Hepatocyte (in vitro differentiated cells): ENCODE measurements around the gene CTBP2.

Experiments
- EZH2 ChIP-seq: fragments of 200-600 bp; sonication (generic); IDR thresholded peaks from 2 replicates; pipeline ENCODE4 v1.6.1; 2016; ENCODE audit warnings: antibody characterized with exemption, mild to moderate bottlenecking, borderline replicate concordance
- TF ChIP-seq, protein P1 (sequence below): fragments of 200-600 bp; sonication (generic); IDR thresholded peaks from 2 replicates; pipeline ENCODE4 v1.5.1; 2016; ENCODE audit warnings: antibody characterized with exemption, mild to moderate bottlenecking; ENCODE audit not compliant: poor library complexity

DNA sequence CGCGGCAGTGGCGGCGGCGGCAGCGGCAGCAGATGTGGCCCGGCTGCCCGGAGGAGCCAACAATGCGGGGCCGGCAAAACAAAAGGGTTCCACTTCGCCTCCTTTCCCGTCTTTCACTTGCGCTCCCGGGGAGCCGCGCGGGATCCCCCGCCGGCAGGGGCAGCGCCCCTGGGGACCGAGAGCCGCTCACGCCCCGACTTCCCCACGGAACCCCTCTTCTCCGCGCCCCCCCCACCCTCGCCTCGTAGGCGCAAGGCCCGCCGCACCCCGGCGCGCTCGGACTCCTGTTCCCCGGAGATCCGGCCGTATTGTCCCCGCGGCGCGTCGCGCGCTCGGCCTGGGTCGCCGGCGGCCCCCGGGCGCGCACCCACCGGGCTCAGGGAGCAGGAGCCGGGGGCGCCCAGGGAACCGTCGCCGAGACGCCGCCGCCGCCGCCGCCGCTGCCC is 854 bp downstream of the CTBP2 start:
- TF ChIP-seq, protein P1, sequence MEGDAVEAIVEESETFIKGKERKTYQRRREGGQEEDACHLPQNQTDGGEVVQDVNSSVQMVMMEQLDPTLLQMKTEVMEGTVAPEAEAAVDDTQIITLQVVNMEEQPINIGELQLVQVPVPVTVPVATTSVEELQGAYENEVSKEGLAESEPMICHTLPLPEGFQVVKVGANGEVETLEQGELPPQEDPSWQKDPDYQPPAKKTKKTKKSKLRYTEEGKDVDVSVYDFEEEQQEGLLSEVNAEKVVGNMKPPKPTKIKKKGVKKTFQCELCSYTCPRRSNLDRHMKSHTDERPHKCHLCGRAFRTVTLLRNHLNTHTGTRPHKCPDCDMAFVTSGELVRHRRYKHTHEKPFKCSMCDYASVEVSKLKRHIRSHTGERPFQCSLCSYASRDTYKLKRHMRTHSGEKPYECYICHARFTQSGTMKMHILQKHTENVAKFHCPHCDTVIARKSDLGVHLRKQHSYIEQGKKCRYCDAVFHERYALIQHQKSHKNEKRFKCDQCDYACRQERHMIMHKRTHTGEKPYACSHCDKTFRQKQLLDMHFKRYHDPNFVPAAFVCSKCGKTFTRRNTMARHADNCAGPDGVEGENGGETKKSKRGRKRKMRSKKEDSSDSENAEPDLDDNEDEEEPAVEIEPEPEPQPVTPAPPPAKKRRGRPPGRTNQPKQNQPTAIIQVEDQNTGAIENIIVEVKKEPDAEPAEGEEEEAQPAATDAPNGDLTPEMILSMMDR: no peak
- no peak for TF ChIP-seq EZH2
